ENCODE results near the gene PFDN6.

- TF ChIP-seq CTCF (conservative IDR thresholded peaks at IDR 0.05) (no peak), ZFX (IDR thresholded peaks at IDR 0.05) (no peak)
Observed at GRCh38 chr6:33330736-33331135, 41.3 kb downstream of the PFDN6 start.
